ENCODE results near the gene DPEP1.

DPEP1 gene

GRCh38 chr16:89574681-89575246 is 38.7 kb upstream of the DPEP1 start:
- no peaks in the 10 kb centered on the region for H3K79me2 ChIP-seq (ENCODE audit: control insufficient read depth, insufficient read depth, low read length, poor library complexity)
- peaks cover 2% of the 10 kb centered on the region for H3K79me1 ChIP-seq (ENCODE audit: low read length)
- H3K14ac ChIP-seq (ENCODE audit: low read length): no peak overlapping the region
- H3K23ac ChIP-seq (ENCODE audit: low read length): no peak overlapping the region
- peak overlapping the region; percentile 1 for H2BK120ac ChIP-seq (ENCODE audit: insufficient read depth, low read length, poor library complexity)
- no peak overlapping the region for H3K4me3 ChIP-seq (ENCODE audit: low read depth, low read length)
- peak overlapping the region; percentile 16 for H2BK5ac ChIP-seq (ENCODE audit: low read depth, low read length, poor library complexity)
- peaks cover 29% of the 10 kb centered on the region for H3K27me3 ChIP-seq (ENCODE audit: insufficient read depth, low read length)
- no peaks in the 10 kb centered on the region for H3K36me3 ChIP-seq (ENCODE audit: control insufficient read depth in 1 of 2, insufficient read depth in 2 of 2, low read length in 2 of 2)
- H2BK12ac ChIP-seq (ENCODE audit: low read length): no peak overlapping the region
- peak overlapping the region; percentile 44 for H4K8ac ChIP-seq (ENCODE audit: low read depth, low read length)
- H3K4ac ChIP-seq (ENCODE audit: low read depth, low read length): no peak overlapping the region
- peak; percentile 19 to 62 for DNase-seq
- no peak overlapping the region for H2AK5ac ChIP-seq (ENCODE audit: low read length)
- peak overlapping the region; percentile 42 for H3K4me2 ChIP-seq (ENCODE audit: low read length)
- H3K9ac ChIP-seq (ENCODE audit: low read length): no peak overlapping the region
- peak overlapping the region; percentile 12 for H2AFZ ChIP-seq (ENCODE audit: insufficient read depth, low read length, poor library complexity)
- no peak overlapping the region for H4K12ac ChIP-seq (ENCODE audit: low read depth, low read length)
- no peak overlapping the region for H3K18ac ChIP-seq (ENCODE audit: low read length)
- H4K91ac ChIP-seq (ENCODE audit: low read depth, low read length): peak overlapping the region; percentile 13
- no CpG with 5 or more reads among the region's 55 CpGs for WGBS (ENCODE audit: extremely low coverage, insufficient coverage, insufficient read length)
- H3K9me3 ChIP-seq (ENCODE audit: insufficient read depth, low read depth, low read length): peaks cover 17% of the 10 kb centered on the region
- H3K27ac ChIP-seq (ENCODE audit: low read depth, low read length): peak overlapping the region; percentile 58
- H3K4me1 ChIP-seq (ENCODE audit: control insufficient read depth in 1 of 2, insufficient read depth in 2 of 2, low read length in 2 of 2): peaks cover 14 to 19% of the 10 kb centered on the region in 2 experiments

- WGBS (ENCODE audit: extremely low coverage, insufficient coverage, insufficient read length): no CpG with 5 or more reads among the region's 103 CpGs
- peak within 1 kb of the TSS; percentile 16 for H2BK5ac ChIP-seq (ENCODE audit: low read depth, low read length, poor library complexity)
- no peak within 1 kb of the TSS for H3K23ac ChIP-seq (ENCODE audit: low read length)
- no peak within 1 kb of the TSS for H2AK5ac ChIP-seq (ENCODE audit: low read length)
- no peak within 1 kb of the TSS for H3K14ac ChIP-seq (ENCODE audit: low read length)
- no peak within 1 kb of the TSS for H3K18ac ChIP-seq (ENCODE audit: low read length)
- H3K4ac ChIP-seq (ENCODE audit: low read depth, low read length): no peak within 1 kb of the TSS
- H3K79me2 ChIP-seq (ENCODE audit: control insufficient read depth, insufficient read depth, low read length, poor library complexity): no peaks in the 10 kb centered on the region
- no peak within 1 kb of the TSS for H2BK12ac ChIP-seq (ENCODE audit: low read length)
- H2BK120ac ChIP-seq (ENCODE audit: insufficient read depth, low read length, poor library complexity): peak within 1 kb of the TSS; percentile 1
- no peak for DNase-seq
- H2AFZ ChIP-seq (ENCODE audit: insufficient read depth, low read length, poor library complexity): peak within 1 kb of the TSS; percentile 12
- peak within 1 kb of the TSS; percentile 44 for H4K8ac ChIP-seq (ENCODE audit: low read depth, low read length)
- H3K4me1 ChIP-seq (ENCODE audit: control insufficient read depth in 1 of 2, insufficient read depth in 2 of 2, low read length in 2 of 2): peaks cover 14 to 19% of the 10 kb centered on the region in 2 experiments
- H3K36me3 ChIP-seq (ENCODE audit: control insufficient read depth in 1 of 2, insufficient read depth in 2 of 2, low read length in 2 of 2): no peaks in the 10 kb centered on the region
- H3K4me3 ChIP-seq (ENCODE audit: low read depth, low read length): no peak within 1 kb of the TSS
- H4K12ac ChIP-seq (ENCODE audit: low read depth, low read length): no peak within 1 kb of the TSS
- H4K91ac ChIP-seq (ENCODE audit: low read depth, low read length): peak within 1 kb of the TSS; percentile 13
- H3K27ac ChIP-seq (ENCODE audit: low read depth, low read length): no peak within 1 kb of the TSS
- H3K79me1 ChIP-seq (ENCODE audit: low read length): peaks cover 2% of the 10 kb centered on the region
- peaks cover 29% of the 10 kb centered on the region for H3K27me3 ChIP-seq (ENCODE audit: insufficient read depth, low read length)
- H3K9ac ChIP-seq (ENCODE audit: low read length): no peak within 1 kb of the TSS
- H3K9me3 ChIP-seq (ENCODE audit: insufficient read depth, low read depth, low read length): peaks cover 17% of the 10 kb centered on the region
- peak within 1 kb of the TSS; percentile 48 for H3K4me2 ChIP-seq (ENCODE audit: low read length)
Observed at GRCh38 chr16:89575247-89576152, 37.9 kb upstream of the DPEP1 start, which contains the start of gene CPNE7. TSS of gene CPNE7 (plus strand) at chr16:89575758. CDS start at chr16:89575898, 140 bp downstream.

GRCh38 chr16:89576153-89577054 is 37.0 kb upstream of the DPEP1 start:
- peak overlapping the region; percentile 48 for H3K4me2 ChIP-seq (ENCODE audit: low read length)
- H3K18ac ChIP-seq (ENCODE audit: low read length): no peak overlapping the region
- H3K4me1 ChIP-seq (ENCODE audit: control insufficient read depth in 1 of 2, insufficient read depth in 2 of 2, low read length in 2 of 2): peaks cover 20 to 24% of the 10 kb centered on the region in 2 experiments
- no peak overlapping the region for H2BK5ac ChIP-seq (ENCODE audit: low read depth, low read length, poor library complexity)
- H3K14ac ChIP-seq (ENCODE audit: low read length): no peak overlapping the region
- H4K12ac ChIP-seq (ENCODE audit: low read depth, low read length): no peak overlapping the region
- H4K91ac ChIP-seq (ENCODE audit: low read depth, low read length): no peak overlapping the region
- no peak overlapping the region for H4K8ac ChIP-seq (ENCODE audit: low read depth, low read length)
- no peak overlapping the region for H3K4ac ChIP-seq (ENCODE audit: low read depth, low read length)
- no peaks in the 10 kb centered on the region for H3K36me3 ChIP-seq (ENCODE audit: control insufficient read depth in 1 of 2, insufficient read depth in 2 of 2, low read length in 2 of 2)
- WGBS (ENCODE audit: extremely low coverage, insufficient coverage, insufficient read length): no CpG with 5 or more reads among the region's 89 CpGs
- peaks cover 22% of the 10 kb centered on the region for H3K9me3 ChIP-seq (ENCODE audit: insufficient read depth, low read depth, low read length)
- no peak overlapping the region for H3K4me3 ChIP-seq (ENCODE audit: low read depth, low read length)
- H3K27me3 ChIP-seq (ENCODE audit: insufficient read depth, low read length): peaks cover 29% of the 10 kb centered on the region
- peaks cover 2% of the 10 kb centered on the region for H3K79me1 ChIP-seq (ENCODE audit: low read length)
- H2BK12ac ChIP-seq (ENCODE audit: low read length): no peak overlapping the region
- no peak overlapping the region for H3K27ac ChIP-seq (ENCODE audit: low read depth, low read length)
- H2AFZ ChIP-seq (ENCODE audit: insufficient read depth, low read length, poor library complexity): no peak overlapping the region
- H2AK5ac ChIP-seq (ENCODE audit: low read length): no peak overlapping the region
- no peaks in the 10 kb centered on the region for H3K79me2 ChIP-seq (ENCODE audit: control insufficient read depth, insufficient read depth, low read length, poor library complexity)
- no peak for DNase-seq
- H3K9ac ChIP-seq (ENCODE audit: low read length): no peak overlapping the region
- no peak overlapping the region for H2BK120ac ChIP-seq (ENCODE audit: insufficient read depth, low read length, poor library complexity)
- no peak overlapping the region for H3K23ac ChIP-seq (ENCODE audit: low read length)

Data from trophoblast cell (in vitro differentiated cells and primary cell).